SU-DHL-6 (cell line): ENCODE measurements around the gene CT47B1.

Source experiments
- CTCF ChIP-seq: fragments of 200-600 bp; sonication (generic); IDR thresholded peaks from one replicate; pipeline ENCODE4 v1.5.1; 2017; ENCODE audit warnings: antibody characterized with exemption, mild to moderate bottlenecking, low read length, moderate library complexity; ENCODE audit not compliant: insufficient read depth, poor library complexity, severe bottlenecking
- EZH2phosphoT487 ChIP-seq: fragments of 200-600 bp; sonication (generic), shearing (Covaris generic); conservative IDR thresholded peaks from 2 replicates; pipeline ENCODE4 v1.6.1; 2018; ENCODE audit warnings: mild to moderate bottlenecking, antibody characterized with exemption, low read length, moderate library complexity, mixed read lengths

GRCh38 chrX:120823556-120823955 lies 52.1 kb downstream of the CT47B1 start:
- TF ChIP-seq CTCF (no peak), EZH2phosphoT487 (no peak)
